ENCODE results near the gene STK17B.

- TF ChIP-seq, protein P1, sequence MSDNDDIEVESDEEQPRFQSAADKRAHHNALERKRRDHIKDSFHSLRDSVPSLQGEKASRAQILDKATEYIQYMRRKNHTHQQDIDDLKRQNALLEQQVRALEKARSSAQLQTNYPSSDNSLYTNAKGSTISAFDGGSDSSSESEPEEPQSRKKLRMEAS (IDR thresholded peaks at IDR 0.05; ENCODE audit: low read depth, low read length), result no peak
- no peak for TF ChIP-seq MYC (IDR thresholded peaks at IDR 0.05; ENCODE audit: low read depth, low read length)
- TF ChIP-seq, protein P2, sequence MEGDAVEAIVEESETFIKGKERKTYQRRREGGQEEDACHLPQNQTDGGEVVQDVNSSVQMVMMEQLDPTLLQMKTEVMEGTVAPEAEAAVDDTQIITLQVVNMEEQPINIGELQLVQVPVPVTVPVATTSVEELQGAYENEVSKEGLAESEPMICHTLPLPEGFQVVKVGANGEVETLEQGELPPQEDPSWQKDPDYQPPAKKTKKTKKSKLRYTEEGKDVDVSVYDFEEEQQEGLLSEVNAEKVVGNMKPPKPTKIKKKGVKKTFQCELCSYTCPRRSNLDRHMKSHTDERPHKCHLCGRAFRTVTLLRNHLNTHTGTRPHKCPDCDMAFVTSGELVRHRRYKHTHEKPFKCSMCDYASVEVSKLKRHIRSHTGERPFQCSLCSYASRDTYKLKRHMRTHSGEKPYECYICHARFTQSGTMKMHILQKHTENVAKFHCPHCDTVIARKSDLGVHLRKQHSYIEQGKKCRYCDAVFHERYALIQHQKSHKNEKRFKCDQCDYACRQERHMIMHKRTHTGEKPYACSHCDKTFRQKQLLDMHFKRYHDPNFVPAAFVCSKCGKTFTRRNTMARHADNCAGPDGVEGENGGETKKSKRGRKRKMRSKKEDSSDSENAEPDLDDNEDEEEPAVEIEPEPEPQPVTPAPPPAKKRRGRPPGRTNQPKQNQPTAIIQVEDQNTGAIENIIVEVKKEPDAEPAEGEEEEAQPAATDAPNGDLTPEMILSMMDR (IDR thresholded peaks at IDR 0.05; ENCODE audit: low read depth, low read length), result no peak
- TF ChIP-seq POLR2A (IDR thresholded peaks at IDR 0.05; ENCODE audit: extremely low read depth, insufficient read length), result no peak
These were observed 30.0 kb upstream of the STK17B start for GRCh38 chr2:196201229-196202009.

Data from NB4 (cell line).